ENCODE results near the gene GSX2. TPM values are rescaled to one million over a fixed set of nuclear protein-coding genes. Genes with fewer than 3 reads are reported as not detected.

GSX2 gene
- total RNA-seq, 1 donor from 2014 or later: not detected

Other genes with a start within 250 kb of the GSX2 start
- gene CHIC2, start 35.6 kb upstream of the GSX2 start, total RNA-seq: 20.1 to 23.3 TPM (median 21.8 TPM) in 3 replicates
- gene PDGFRA, start 129.1 kb downstream of the GSX2 start, total RNA-seq: 94.4 to 105 TPM (median 100 TPM) in 3 replicates

Measured in mesothelial cell of epicardium (in vitro differentiated cells).